ENCODE data around the gene RAD51AP2.

Gene RAD51AP2

GRCh38 chr2:17471979-17472378 is 46.3 kb downstream of the RAD51AP2 start:
- Histone ChIP-seq H3K27me3 (replicated peaks; ENCODE audit: control insufficient read depth, insufficient read depth, low read length) (no peaks in the 10 kb centered on the region), H3K4me3 (replicated peaks; ENCODE audit: low read depth, low read length) (no peak overlapping the region), H3K36me3 (ENCODE audit: control insufficient read depth, insufficient read depth, low read length) (no peaks in the 10 kb centered on the region)
- DNase-seq (ENCODE audit: extremely low read depth, insufficient read length): no peak
- TF ChIP-seq CTCF (IDR thresholded peaks at IDR 0.05; ENCODE audit: insufficient read depth, low read length, poor library complexity, severe bottlenecking): no peak

DNA sequence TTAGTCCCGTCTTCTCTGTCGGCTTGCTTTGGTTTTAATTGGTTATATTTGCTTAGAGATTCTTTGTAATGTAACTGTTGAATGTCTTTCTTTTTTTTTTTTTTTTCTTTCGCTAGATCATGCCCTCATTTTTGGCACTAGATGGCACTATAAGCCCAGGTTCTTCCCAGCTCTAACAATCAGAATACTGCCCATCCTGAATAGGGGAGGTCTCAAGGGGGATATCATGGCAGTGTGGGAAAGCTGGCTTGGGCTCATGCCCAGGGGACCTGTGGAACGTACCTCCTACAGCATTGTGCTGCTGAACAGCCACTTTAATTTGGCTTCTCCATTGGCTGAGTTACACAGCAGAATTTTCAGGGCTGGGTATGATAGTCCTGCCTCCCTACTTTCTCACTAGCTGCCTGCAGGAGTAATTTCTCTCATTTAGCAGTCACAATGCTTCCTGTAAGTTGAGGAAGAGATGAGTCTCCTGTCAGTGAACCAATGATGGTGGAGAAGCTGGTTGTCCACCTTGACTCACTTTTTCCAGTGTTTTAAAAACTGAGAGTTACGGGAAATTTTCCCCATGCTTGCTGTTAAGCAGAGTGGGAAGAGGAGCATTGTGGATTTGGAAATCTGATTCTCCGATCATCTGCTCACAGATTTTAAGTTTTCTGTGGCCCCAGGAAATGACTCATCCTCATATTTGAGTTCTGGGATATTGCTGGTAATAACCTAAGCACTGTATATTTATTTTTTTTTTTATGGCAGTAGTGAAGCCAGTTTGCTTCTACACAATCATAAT is 47.2 kb downstream of the RAD51AP2 start:
- no peaks in the 10 kb centered on the region for H3K27me3 ChIP-seq (replicated peaks; ENCODE audit: control insufficient read depth, insufficient read depth, low read length)
- H3K36me3 ChIP-seq (ENCODE audit: control insufficient read depth, insufficient read depth, low read length): no peaks in the 10 kb centered on the region
- DNase-seq (ENCODE audit: extremely low read depth, insufficient read length): peak; percentile 9
- no peak overlapping the region for H3K4me3 ChIP-seq (replicated peaks; ENCODE audit: low read depth, low read length)
- TF ChIP-seq CTCF (IDR thresholded peaks at IDR 0.05; ENCODE audit: insufficient read depth, low read length, poor library complexity, severe bottlenecking): peak; percentile 51

GRCh38 chr2:17461087-17461475 is 57.2 kb downstream of the RAD51AP2 start:
- DNase-seq (ENCODE audit: extremely low read depth, insufficient read length): no peak
- H3K27me3 ChIP-seq (replicated peaks; ENCODE audit: control insufficient read depth, insufficient read depth, low read length): no peaks in the 10 kb centered on the region
- no peaks in the 10 kb centered on the region for H3K36me3 ChIP-seq (ENCODE audit: control insufficient read depth, insufficient read depth, low read length)
- H3K4me3 ChIP-seq (replicated peaks; ENCODE audit: low read depth, low read length): no peak overlapping the region
- no peak for TF ChIP-seq CTCF (IDR thresholded peaks at IDR 0.05; ENCODE audit: insufficient read depth, low read length, poor library complexity, severe bottlenecking)
